ENCODE data around the gene MDGA2. TPM values are rescaled to one million over a fixed set of nuclear protein-coding genes. Genes with fewer than 3 reads are reported as not detected.

The MDGA2 gene
- total and polyA plus RNA-seq, 2 of the 4 experiments (the other 2 are of a cell fraction), result 0.02 TPM; not detected in 1

DNA sequence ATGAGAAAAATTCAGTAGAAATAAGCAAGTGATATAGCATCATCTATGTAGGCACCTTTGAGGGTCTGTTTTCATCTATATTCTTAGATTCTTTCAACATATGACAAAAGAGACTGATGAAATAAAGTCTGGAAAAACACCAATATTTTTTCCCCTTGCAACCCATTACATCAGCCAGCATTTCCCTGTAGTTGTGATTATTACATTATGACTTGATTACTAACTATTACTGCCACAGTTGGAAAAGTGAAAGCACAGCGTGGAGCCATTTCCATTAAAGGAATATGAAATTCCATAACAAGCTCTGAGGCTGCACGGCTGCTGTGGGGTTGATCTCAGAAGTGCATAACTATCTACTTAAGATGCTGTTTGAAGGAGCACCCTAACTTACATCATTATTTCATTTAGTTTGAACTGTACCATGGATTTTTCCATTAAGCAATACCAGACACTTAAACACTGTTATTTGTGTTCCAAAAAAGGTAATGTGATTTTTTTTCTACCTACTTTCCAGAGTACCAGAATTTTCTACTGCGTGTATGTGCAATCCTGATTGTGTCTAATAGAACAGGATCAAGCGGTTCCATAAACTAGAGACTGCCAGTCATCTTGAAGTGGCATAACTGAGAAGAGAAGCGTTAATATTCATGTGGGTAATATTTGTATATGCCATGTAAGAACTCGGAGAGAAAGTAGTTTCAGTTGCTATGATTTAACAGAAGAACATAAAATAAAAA, 405.5 kb downstream of the MDGA2 start:
- no peak overlapping the region for H2BK20ac ChIP-seq (ENCODE audit: low read depth, low read length)
- no peak overlapping the region for H3K4me3 ChIP-seq (ENCODE audit: insufficient read depth, low read depth, low read length)
- H4K20me1 ChIP-seq (ENCODE audit: insufficient read depth, low read length), result no peaks in the 10 kb centered on the region
- intact Hi-C loops (cut with micrococcal nuclease), result no loop called here
- dilution Hi-C loops (cut with HindIII; ENCODE audit: low sequenced_read_pairs, unreplicated experiment), result no loop called here
- ChIA-PET POLR2A (ENCODE audit: unreplicated experiment) (no interaction called here), CTCF (no interaction called here)
- DNase-seq (no peak), ATAC-seq (ENCODE audit: low read depth) (no peak)
- H3K9ac ChIP-seq (ENCODE audit: low read depth, low read length), result no peak overlapping the region
- no peaks in the 10 kb centered on the region for H3K79me1 ChIP-seq (ENCODE audit: low read depth in 1 of 2, low read length in 2 of 2)
- H4K8ac ChIP-seq (ENCODE audit: low read depth in 2 of 2, low read length in 2 of 2), result no peak overlapping the region
- H3K36me3 ChIP-seq (ENCODE audit: control insufficient read depth, insufficient read depth, low read length), result no peaks in the 10 kb centered on the region
- no peaks in the 10 kb centered on the region for H3K9me1 ChIP-seq (ENCODE audit: insufficient read depth, low read length)
- no peak overlapping the region for H2AFZ ChIP-seq (replicated peaks; ENCODE audit: low read length, poor library complexity)
- no peak overlapping the region for H3K27ac ChIP-seq (ENCODE audit: insufficient read depth, low read length)
- H2BK120ac ChIP-seq (ENCODE audit: low read depth, low read length), result no peak overlapping the region
- H3K14ac ChIP-seq (replicated peaks; ENCODE audit: low read depth, low read length), result no peak overlapping the region
- TF ChIP-seq, protein P1, sequence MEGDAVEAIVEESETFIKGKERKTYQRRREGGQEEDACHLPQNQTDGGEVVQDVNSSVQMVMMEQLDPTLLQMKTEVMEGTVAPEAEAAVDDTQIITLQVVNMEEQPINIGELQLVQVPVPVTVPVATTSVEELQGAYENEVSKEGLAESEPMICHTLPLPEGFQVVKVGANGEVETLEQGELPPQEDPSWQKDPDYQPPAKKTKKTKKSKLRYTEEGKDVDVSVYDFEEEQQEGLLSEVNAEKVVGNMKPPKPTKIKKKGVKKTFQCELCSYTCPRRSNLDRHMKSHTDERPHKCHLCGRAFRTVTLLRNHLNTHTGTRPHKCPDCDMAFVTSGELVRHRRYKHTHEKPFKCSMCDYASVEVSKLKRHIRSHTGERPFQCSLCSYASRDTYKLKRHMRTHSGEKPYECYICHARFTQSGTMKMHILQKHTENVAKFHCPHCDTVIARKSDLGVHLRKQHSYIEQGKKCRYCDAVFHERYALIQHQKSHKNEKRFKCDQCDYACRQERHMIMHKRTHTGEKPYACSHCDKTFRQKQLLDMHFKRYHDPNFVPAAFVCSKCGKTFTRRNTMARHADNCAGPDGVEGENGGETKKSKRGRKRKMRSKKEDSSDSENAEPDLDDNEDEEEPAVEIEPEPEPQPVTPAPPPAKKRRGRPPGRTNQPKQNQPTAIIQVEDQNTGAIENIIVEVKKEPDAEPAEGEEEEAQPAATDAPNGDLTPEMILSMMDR (conservative IDR thresholded peaks at IDR 0.05; ENCODE audit: low read depth, low read length), result no peak
- no peak for TF ChIP-seq CHD1 (IDR thresholded peaks at IDR 0.05; ENCODE audit: low read depth, low read length)
- no peak for TF ChIP-seq CEBPB (IDR thresholded peaks at IDR 0.05; ENCODE audit: low read depth, low read length)
- TF ChIP-seq POLR2A (IDR thresholded peaks at IDR 0.05; ENCODE audit: low read depth, low read length), result no peak
- no peak for TF ChIP-seq RAD21 (IDR thresholded peaks at IDR 0.05; ENCODE audit: low read length)
- TF ChIP-seq BHLHE40 (IDR thresholded peaks at IDR 0.05; ENCODE audit: low read depth, low read length), result no peak
- TF ChIP-seq MXI1 (IDR thresholded peaks at IDR 0.05; ENCODE audit: borderline replicate concordance, low read depth, low read length), result no peak
- no peak for TF ChIP-seq MAZ (IDR thresholded peaks at IDR 0.05; ENCODE audit: borderline replicate concordance, low read depth, low read length)
- no peak for TF ChIP-seq SMC3 (IDR thresholded peaks at IDR 0.05; ENCODE audit: low read depth, low read length)
- no peak for TF ChIP-seq RFX5 (IDR thresholded peaks at IDR 0.05; ENCODE audit: low read depth, low read length)
- TF ChIP-seq FOS (IDR thresholded peaks at IDR 0.05; ENCODE audit: low read depth, low read length), result no peak
- in situ Hi-C loops (cut with MboI; ENCODE audit: low sequenced_read_pairs), result no loop called here
- no peaks in the 10 kb centered on the region for H3K4me1 ChIP-seq (ENCODE audit: control insufficient read depth, insufficient read depth, low read length)
- H3K23ac ChIP-seq (ENCODE audit: low read depth, low read length), result no peak overlapping the region
- H3K56ac ChIP-seq (ENCODE audit: extremely low read depth, insufficient read depth, low read length), result no peak overlapping the region
- no peaks in the 10 kb centered on the region for H3K27me3 ChIP-seq (ENCODE audit: control insufficient read depth, insufficient read depth, low read length)
- no peak overlapping the region for H3K18ac ChIP-seq (ENCODE audit: low read depth, low read length)
- no peak overlapping the region for H4K5ac ChIP-seq (ENCODE audit: low read depth, low read length)
- no peaks in the 10 kb centered on the region; the same call in 1 of the 2 replicates for H3K9me3 ChIP-seq (ENCODE audit: control insufficient read depth, insufficient read depth, low read length)
- no peak overlapping the region for H3K4ac ChIP-seq (ENCODE audit: low read depth, low read length)
- no peak overlapping the region for H2BK15ac ChIP-seq (ENCODE audit: low read depth, low read length)
- H2AK5ac ChIP-seq (ENCODE audit: low read depth, low read length), result no peak overlapping the region
- no CpG with 5 or more reads among the region's 6 CpGs for WGBS, 2 experiments (ENCODE audit: extremely low coverage in 2 of 2, insufficient read length in 1 of 2)
- no peak overlapping the region for H4K91ac ChIP-seq (ENCODE audit: insufficient read depth, low read depth, low read length)
- no peak overlapping the region for H2AK9ac ChIP-seq (replicated peaks; ENCODE audit: low read depth, low read length, poor library complexity)
- no TSS peak for BruUV-seq (replicated peaks)
- H2BK5ac ChIP-seq (ENCODE audit: low read depth, low read length, poor library complexity, severe bottlenecking), result no peak overlapping the region
- no peak overlapping the region for H3K4me2 ChIP-seq (ENCODE audit: low read depth, low read length)

Data from IMR-90 (cell line).